GM23338 (cell line): Measurements from ENCODE around the gene CAPZB. TPM values are rescaled to one million over a fixed set of nuclear protein-coding genes. Genes with fewer than 3 reads are reported as not detected.

Experiments
- ATAC-seq: fragments of 200-7000 bp; cut with Tn5 transposase; 3 replicates; pipeline ENCODE4 v1.9.1; 2020
- DNase-seq: peaks from one replicate; pipeline ENCODE4 v3.0.0-alpha.2; 2015; ENCODE audit warnings: low spot score
- H2AFZ ChIP-seq: fragments of 200-600 bp; sonication (generic); 2 replicates; pipeline ENCODE4 v1.8.0; 2016; ENCODE audit warnings: antibody characterized with exemption, mild to moderate bottlenecking, moderate library complexity
- H3F3A ChIP-seq: fragments of 200-600 bp; sonication (generic); replicated peaks from 2 replicates; pipeline ENCODE4 v1.8.0; 2017; ENCODE audit warnings: antibody characterized with exemption, mixed run types, low read depth
- H3K27ac ChIP-seq: fragments of 200-600 bp; sonication (generic); 2 replicates; pipeline ENCODE4 v1.6.1; 2016; ENCODE audit warnings: low read depth
- H3K27me3 ChIP-seq: fragments of 200-600 bp; sonication (generic); 2 replicates; pipeline ENCODE4 v1.8.0; 2016; ENCODE audit warnings: mild to moderate bottlenecking, mixed run types, moderate library complexity; ENCODE audit not compliant: insufficient read depth
- H3K36me3 ChIP-seq: fragments of 200-600 bp; sonication (generic); 2 replicates; pipeline ENCODE4 v1.8.0; 2016; ENCODE audit warnings: mild to moderate bottlenecking; ENCODE audit not compliant: insufficient read depth
- H3K4me1 ChIP-seq: fragments of 200-600 bp; sonication (generic); 2 replicates; pipeline ENCODE4 v1.8.0; 2016; ENCODE audit warnings: mild to moderate bottlenecking, moderate library complexity; ENCODE audit not compliant: insufficient read depth
- H3K4me2 ChIP-seq: fragments of 200-600 bp; sonication (generic); 2 replicates; pipeline ENCODE4 v1.7.1; 2017; ENCODE audit warnings: mixed run types
- H3K4me3 ChIP-seq: fragments of 200-600 bp; sonication (generic); 2 replicates; pipeline ENCODE4 v1.6.1; 2016; ENCODE audit warnings: mixed run types
- H3K79me2 ChIP-seq: fragments of 200-600 bp; sonication (generic); replicated peaks from 2 replicates; pipeline ENCODE4 v1.8.0; 2017; ENCODE audit warnings: mild to moderate bottlenecking; ENCODE audit not compliant: insufficient read depth
- H3K9me2 ChIP-seq: fragments of 200-600 bp; sonication (generic); 2 replicates; pipeline ENCODE4 v1.8.0; 2017; ENCODE audit not compliant: insufficient read depth
- H4K20me1 ChIP-seq: fragments of 200-600 bp; sonication (generic); replicated peaks from 2 replicates; pipeline ENCODE4 v1.8.0; 2017; ENCODE audit warnings: mild to moderate bottlenecking; ENCODE audit not compliant: insufficient read depth
- H3K27ac Mint-ChIP-seq: 2 replicates; pipeline ENCODE4 v1.8.0; 2020; ENCODE audit warnings: inconsistent platforms, mild to moderate bottlenecking, moderate library complexity, mixed read lengths
- H3K27me3 Mint-ChIP-seq: 3 replicates; pipeline ENCODE4 v1.8.0; 2022; ENCODE audit warnings: low read depth, mild to moderate bottlenecking, moderate library complexity, mixed read lengths, inconsistent platforms; ENCODE audit not compliant: insufficient read depth, poor library complexity
- H3K36me3 Mint-ChIP-seq: 3 replicates; pipeline ENCODE4 v1.8.0; 2021; ENCODE audit warnings: low read depth, mild to moderate bottlenecking, inconsistent platforms, moderate library complexity, mixed read lengths
- H3K4me1 Mint-ChIP-seq: 3 replicates; pipeline ENCODE4 v1.8.0; 2020; ENCODE audit warnings: mild to moderate bottlenecking, inconsistent platforms, mixed read lengths
- H3K4me3 Mint-ChIP-seq: 3 replicates; pipeline ENCODE4 v1.8.0; 2021; ENCODE audit warnings: moderate library complexity, mild to moderate bottlenecking, inconsistent platforms, mixed read lengths
- H3K9me3 Mint-ChIP-seq: 3 replicates; pipeline ENCODE4 v1.8.0; 2020; ENCODE audit warnings: moderate library complexity, mild to moderate bottlenecking, inconsistent platforms, mixed read lengths
- JUNB ChIP-seq: IDR thresholded peaks from one replicate; pipeline ENCODE4 v1.6.1; 2016; ENCODE audit warnings: antibody characterized with exemption; ENCODE audit not compliant: unreplicated experiment
- NANOG ChIP-seq: IDR thresholded peaks from 2 replicates; pipeline ENCODE4 v1.6.1; 2016; ENCODE audit warnings: antibody characterized with exemption, borderline replicate concordance
- polyA plus RNA-seq: library from polyadenylated mRNA; unstranded; fragments of >200 nt; fragmentation: Nextera tagmentation; extraction: Ambion mirVana; gene quantifications from 2 replicates; pipeline ENCODE4 v1.2.1, GENCODE V29; 2016
- total RNA-seq: library from RNA; depleted of rRNA; stranded (reverse); fragments of >200 nt; shearing (Covaris generic); gene quantifications from 2 replicates; pipeline ENCODE4 v1.2.3, GENCODE V29; 2014
- TF ChIP-seq, protein P1 (sequence below), 2 experiments: fragments of 200-600 bp in 1 of 2; sonication (generic) in 1 of 2; conservative IDR thresholded peaks; 2 replicates each; pipeline versions ENCODE4 v1.5.1 to v1.6.1; 2016 to 2017; ENCODE audit warnings: antibody characterized with exemption in 2 of 2, low read depth in 2 of 2, mild to moderate bottlenecking in 2 of 2, moderate library complexity in 1 of 2
- TF ChIP-seq, protein P2 (sequence below): IDR thresholded peaks from one replicate; pipeline ENCODE4 v1.6.1; 2018; ENCODE audit warnings: antibody characterized with exemption; ENCODE audit not compliant: unreplicated experiment
- TF ChIP-seq, protein P3 (sequence below): fragments of 250-450 bp; sonication (Bioruptor Pico); IDR thresholded peaks from 2 replicates; pipeline ENCODE4 v1.5.0; 2020; ENCODE audit warnings: mild to moderate bottlenecking, moderate library complexity

The CAPZB gene
- total and polyA plus RNA-seq, 2 experiments from 2014 or later: 195 to 348 TPM

DNA sequence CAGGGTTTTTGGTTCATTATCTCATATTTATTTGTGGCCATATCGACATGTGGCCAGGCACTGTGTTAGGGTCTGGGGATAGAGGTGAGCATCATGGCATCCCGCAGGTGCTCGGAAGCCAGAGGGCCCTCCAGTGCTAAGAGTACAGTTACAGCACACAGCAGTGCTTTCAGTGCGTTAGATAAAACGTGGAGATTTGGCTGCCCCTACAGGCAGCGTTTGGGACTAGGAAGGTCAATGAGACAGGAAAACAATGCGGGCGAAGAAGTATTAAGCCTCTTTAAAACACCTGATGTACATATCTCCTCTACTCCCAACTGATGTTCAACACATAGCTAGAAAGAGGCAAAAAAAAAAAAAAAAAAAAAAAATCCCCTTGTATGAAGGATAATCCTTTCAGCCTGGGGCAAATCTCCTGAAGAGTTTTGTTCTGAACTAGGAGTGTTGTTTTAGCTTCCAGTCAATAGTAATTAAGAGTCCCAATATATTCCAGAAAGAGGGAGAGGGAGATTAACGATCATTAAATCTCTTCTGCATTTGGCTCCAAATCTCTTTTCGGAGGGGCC lies 80.1 kb downstream of the CAPZB start:
- peak overlapping the region; percentile 69; the same call in 1 of the 2 replicates for H3K27ac ChIP-seq
- Mint-ChIP-seq H3K27ac (peak overlapping the region; percentile 36; the same call in 1 of the 2 replicates), H3K4me1 (peaks cover 79% of the 10 kb centered on the region), H3K36me3 (peaks cover 16% of the 10 kb centered on the region), H3K9me3 (no peaks in the 10 kb centered on the region; the same call in 2 of the 3 replicates), H3K27me3 (peaks cover 2% of the 10 kb centered on the region), H3K4me3 (no peak overlapping the region; the same call in 2 of the 3 replicates)
- peaks cover 4% of the 10 kb centered on the region; the same call in 1 of the 2 replicates for H3F3A ChIP-seq
- no peaks in the 10 kb centered on the region; the same call in 1 of the 2 replicates for H3K36me3 ChIP-seq
- H2AFZ ChIP-seq: no peak overlapping the region
- no peak overlapping the region for H3K4me3 ChIP-seq
- no peaks in the 10 kb centered on the region for H3K9me2 ChIP-seq
- DNase-seq (peak; percentile 50), ATAC-seq (peak; percentile 52)
- TF ChIP-seq, protein P1, sequence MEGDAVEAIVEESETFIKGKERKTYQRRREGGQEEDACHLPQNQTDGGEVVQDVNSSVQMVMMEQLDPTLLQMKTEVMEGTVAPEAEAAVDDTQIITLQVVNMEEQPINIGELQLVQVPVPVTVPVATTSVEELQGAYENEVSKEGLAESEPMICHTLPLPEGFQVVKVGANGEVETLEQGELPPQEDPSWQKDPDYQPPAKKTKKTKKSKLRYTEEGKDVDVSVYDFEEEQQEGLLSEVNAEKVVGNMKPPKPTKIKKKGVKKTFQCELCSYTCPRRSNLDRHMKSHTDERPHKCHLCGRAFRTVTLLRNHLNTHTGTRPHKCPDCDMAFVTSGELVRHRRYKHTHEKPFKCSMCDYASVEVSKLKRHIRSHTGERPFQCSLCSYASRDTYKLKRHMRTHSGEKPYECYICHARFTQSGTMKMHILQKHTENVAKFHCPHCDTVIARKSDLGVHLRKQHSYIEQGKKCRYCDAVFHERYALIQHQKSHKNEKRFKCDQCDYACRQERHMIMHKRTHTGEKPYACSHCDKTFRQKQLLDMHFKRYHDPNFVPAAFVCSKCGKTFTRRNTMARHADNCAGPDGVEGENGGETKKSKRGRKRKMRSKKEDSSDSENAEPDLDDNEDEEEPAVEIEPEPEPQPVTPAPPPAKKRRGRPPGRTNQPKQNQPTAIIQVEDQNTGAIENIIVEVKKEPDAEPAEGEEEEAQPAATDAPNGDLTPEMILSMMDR (conservative IDR thresholded peaks at IDR 0.05; ENCODE audit: low read depth in 2 of 2): peak; percentile 32 to 36; a peak in 3 of 4 replicates
- TF ChIP-seq, protein P2, sequence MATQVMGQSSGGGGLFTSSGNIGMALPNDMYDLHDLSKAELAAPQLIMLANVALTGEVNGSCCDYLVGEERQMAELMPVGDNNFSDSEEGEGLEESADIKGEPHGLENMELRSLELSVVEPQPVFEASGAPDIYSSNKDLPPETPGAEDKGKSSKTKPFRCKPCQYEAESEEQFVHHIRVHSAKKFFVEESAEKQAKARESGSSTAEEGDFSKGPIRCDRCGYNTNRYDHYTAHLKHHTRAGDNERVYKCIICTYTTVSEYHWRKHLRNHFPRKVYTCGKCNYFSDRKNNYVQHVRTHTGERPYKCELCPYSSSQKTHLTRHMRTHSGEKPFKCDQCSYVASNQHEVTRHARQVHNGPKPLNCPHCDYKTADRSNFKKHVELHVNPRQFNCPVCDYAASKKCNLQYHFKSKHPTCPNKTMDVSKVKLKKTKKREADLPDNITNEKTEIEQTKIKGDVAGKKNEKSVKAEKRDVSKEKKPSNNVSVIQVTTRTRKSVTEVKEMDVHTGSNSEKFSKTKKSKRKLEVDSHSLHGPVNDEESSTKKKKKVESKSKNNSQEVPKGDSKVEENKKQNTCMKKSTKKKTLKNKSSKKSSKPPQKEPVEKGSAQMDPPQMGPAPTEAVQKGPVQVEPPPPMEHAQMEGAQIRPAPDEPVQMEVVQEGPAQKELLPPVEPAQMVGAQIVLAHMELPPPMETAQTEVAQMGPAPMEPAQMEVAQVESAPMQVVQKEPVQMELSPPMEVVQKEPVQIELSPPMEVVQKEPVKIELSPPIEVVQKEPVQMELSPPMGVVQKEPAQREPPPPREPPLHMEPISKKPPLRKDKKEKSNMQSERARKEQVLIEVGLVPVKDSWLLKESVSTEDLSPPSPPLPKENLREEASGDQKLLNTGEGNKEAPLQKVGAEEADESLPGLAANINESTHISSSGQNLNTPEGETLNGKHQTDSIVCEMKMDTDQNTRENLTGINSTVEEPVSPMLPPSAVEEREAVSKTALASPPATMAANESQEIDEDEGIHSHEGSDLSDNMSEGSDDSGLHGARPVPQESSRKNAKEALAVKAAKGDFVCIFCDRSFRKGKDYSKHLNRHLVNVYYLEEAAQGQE: no peak
- no peak for TF ChIP-seq JUNB
- H3K4me1 ChIP-seq: peaks cover 52% of the 10 kb centered on the region
- H3K27me3 ChIP-seq: no peaks in the 10 kb centered on the region
- H3K4me2 ChIP-seq: no peak overlapping the region
- peaks cover 42% of the 10 kb centered on the region for H4K20me1 ChIP-seq
- H3K79me2 ChIP-seq: peaks cover 89% of the 10 kb centered on the region

DNA sequence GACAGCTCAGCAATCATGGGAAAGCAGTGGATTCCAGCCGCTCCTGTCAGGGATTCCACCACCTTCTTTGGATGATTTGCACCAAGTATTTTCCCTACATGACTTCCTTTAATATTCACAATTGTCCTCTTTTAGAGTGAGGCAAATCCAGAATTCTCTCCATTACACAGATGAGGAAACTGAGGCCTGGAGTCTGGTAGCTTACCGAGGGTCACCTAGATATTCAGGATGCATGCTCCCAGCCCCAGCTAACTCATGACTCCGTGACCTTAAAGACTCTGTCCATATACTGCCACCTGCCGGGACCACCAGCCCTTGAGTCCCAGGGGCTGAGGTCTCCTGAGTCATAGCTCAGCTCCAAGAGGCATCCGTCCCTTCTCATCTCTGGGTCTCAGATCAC lies 80.6 kb downstream of the CAPZB start:
- peaks cover 12% of the 10 kb centered on the region for H3K36me3 Mint-ChIP-seq
- H3K4me3 ChIP-seq: no peak overlapping the region
- DNase-seq (no peak), ATAC-seq (no peak)
- H3K4me1 Mint-ChIP-seq: peaks cover 82% of the 10 kb centered on the region
- no peaks in the 10 kb centered on the region for H3K9me2 ChIP-seq
- H4K20me1 ChIP-seq: peaks cover 43% of the 10 kb centered on the region
- H2AFZ ChIP-seq: no peak overlapping the region
- H3K27ac Mint-ChIP-seq: no peak overlapping the region; the same call in 1 of the 2 replicates
- peaks cover 55% of the 10 kb centered on the region for H3K4me1 ChIP-seq
- H3F3A ChIP-seq: peaks cover 4% of the 10 kb centered on the region; the same call in 1 of the 2 replicates
- no peak overlapping the region for H3K4me2 ChIP-seq
- no peaks in the 10 kb centered on the region; the same call in 2 of the 3 replicates for H3K9me3 Mint-ChIP-seq
- no peaks in the 10 kb centered on the region; the same call in 1 of the 2 replicates for H3K36me3 ChIP-seq
- H3K27me3 ChIP-seq: no peaks in the 10 kb centered on the region
- 0 out of 2 replicates have a peak overlapping the region, but pooled peaks have one; percentile 36 for H3K27ac ChIP-seq
- peaks cover 89% of the 10 kb centered on the region for H3K79me2 ChIP-seq
- H3K4me3 Mint-ChIP-seq: no peak overlapping the region; the same call in 2 of the 3 replicates
- peaks cover 2% of the 10 kb centered on the region for H3K27me3 Mint-ChIP-seq
- TF ChIP-seq NANOG: no peak
- TF ChIP-seq, protein P1 (conservative IDR thresholded peaks at IDR 0.05; ENCODE audit: low read depth in 2 of 2): 0 out of 4 replicates have a peak, but pooled peaks of 1 of the 2 experiments have one; percentile 11
- TF ChIP-seq, protein P3, sequence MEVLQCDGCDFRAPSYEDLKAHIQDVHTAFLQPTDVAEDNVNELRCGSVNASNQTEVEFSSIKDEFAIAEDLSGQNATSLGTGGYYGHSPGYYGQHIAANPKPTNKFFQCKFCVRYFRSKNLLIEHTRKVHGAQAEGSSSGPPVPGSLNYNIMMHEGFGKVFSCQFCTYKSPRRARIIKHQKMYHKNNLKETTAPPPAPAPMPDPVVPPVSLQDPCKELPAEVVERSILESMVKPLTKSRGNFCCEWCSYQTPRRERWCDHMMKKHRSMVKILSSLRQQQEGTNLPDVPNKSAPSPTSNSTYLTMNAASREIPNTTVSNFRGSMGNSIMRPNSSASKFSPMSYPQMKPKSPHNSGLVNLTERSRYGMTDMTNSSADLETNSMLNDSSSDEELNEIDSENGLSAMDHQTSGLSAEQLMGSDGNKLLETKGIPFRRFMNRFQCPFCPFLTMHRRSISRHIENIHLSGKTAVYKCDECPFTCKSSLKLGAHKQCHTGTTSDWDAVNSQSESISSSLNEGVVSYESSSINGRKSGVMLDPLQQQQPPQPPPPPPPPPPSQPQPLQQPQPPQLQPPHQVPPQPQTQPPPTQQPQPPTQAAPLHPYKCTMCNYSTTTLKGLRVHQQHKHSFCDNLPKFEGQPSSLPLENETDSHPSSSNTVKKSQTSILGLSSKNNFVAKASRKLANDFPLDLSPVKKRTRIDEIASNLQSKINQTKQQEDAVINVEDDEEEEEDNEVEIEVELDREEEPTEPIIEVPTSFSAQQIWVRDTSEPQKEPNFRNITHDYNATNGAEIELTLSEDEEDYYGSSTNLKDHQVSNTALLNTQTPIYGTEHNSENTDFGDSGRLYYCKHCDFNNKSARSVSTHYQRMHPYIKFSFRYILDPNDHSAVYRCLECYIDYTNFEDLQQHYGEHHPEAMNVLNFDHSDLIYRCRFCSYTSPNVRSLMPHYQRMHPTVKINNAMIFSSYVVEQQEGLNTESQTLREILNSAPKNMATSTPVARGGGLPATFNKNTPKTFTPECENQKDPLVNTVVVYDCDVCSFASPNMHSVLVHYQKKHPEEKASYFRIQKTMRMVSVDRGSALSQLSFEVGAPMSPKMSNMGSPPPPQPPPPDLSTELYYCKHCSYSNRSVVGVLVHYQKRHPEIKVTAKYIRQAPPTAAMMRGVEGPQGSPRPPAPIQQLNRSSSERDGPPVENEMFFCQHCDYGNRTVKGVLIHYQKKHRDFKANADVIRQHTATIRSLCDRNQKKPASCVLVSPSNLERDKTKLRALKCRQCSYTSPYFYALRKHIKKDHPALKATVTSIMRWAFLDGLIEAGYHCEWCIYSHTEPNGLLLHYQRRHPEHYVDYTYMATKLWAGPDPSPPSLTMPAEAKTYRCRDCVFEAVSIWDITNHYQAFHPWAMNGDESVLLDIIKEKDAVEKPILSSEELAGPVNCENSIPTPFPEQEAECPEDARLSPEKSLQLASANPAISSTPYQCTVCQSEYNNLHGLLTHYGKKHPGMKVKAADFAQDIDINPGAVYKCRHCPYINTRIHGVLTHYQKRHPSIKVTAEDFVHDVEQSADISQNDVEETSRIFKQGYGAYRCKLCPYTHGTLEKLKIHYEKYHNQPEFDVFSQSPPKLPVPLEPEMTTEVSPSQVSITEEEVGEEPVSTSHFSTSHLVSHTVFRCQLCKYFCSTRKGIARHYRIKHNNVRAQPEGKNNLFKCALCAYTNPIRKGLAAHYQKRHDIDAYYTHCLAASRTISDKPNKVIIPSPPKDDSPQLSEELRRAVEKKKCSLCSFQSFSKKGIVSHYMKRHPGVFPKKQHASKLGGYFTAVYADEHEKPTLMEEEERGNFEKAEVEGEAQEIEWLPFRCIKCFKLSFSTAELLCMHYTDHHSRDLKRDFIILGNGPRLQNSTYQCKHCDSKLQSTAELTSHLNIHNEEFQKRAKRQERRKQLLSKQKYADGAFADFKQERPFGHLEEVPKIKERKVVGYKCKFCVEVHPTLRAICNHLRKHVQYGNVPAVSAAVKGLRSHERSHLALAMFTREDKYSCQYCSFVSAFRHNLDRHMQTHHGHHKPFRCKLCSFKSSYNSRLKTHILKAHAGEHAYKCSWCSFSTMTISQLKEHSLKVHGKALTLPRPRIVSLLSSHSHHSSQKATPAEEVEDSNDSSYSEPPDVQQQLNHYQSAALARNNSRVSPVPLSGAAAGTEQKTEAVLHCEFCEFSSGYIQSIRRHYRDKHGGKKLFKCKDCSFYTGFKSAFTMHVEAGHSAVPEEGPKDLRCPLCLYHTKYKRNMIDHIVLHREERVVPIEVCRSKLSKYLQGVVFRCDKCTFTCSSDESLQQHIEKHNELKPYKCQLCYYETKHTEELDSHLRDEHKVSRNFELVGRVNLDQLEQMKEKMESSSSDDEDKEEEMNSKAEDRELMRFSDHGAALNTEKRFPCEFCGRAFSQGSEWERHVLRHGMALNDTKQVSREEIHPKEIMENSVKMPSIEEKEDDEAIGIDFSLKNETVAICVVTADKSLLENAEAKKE (CRISPR knock-in tag): no peak
